ENCODE results near the gene GDF7. TPM values are rescaled to one million over a fixed set of nuclear protein-coding genes. Genes with fewer than 3 reads are reported as not detected.

GDF7 gene
- total and polyA plus RNA-seq, 2 of the 8 experiments (the other 6 are each of a cell fraction or from before 2014, with no cell fraction given) = 0.04 to 0.06 TPM

GRCh38 chr2:20698916-20699613 is 32.1 kb downstream of the GDF7 start:
- H4K91ac ChIP-seq (replicated peaks; ENCODE audit: insufficient read length, low read length) = no peak overlapping the region
- H2AK5ac ChIP-seq (ENCODE audit: low read depth, low read length) = no peak overlapping the region
- TF ChIP-seq KDM1A (IDR thresholded peaks at IDR 0.05; ENCODE audit: borderline replicate concordance, low read length) (no peak), TEAD4 (IDR thresholded peaks at IDR 0.05; ENCODE audit: low read depth, low read length) (no peak)
- TF ChIP-seq, protein P1, sequence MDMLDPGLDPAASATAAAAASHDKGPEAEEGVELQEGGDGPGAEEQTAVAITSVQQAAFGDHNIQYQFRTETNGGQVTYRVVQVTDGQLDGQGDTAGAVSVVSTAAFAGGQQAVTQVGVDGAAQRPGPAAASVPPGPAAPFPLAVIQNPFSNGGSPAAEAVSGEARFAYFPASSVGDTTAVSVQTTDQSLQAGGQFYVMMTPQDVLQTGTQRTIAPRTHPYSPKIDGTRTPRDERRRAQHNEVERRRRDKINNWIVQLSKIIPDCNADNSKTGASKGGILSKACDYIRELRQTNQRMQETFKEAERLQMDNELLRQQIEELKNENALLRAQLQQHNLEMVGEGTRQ (IDR thresholded peaks at IDR 0.05; ENCODE audit: low read length) = no peak
- H4K8ac ChIP-seq (ENCODE audit: extremely low read depth, insufficient read depth, low read length) = no peak overlapping the region
- H3K4me2 ChIP-seq (ENCODE audit: insufficient read depth in 1 of 2, low read depth in 2 of 2, low read length in 2 of 2) = no peak overlapping the region
- H4K5ac ChIP-seq (ENCODE audit: insufficient read length, low read depth, low read length) = no peak overlapping the region
- ChIA-PET POLR2A (ENCODE audit: partially characterized antibody) (no interaction called here), CTCF (ENCODE audit: partially characterized antibody) (interaction anchor here (0.7 to 5.1 kb wide), 8 partner anchors 9 to 38 kb away, joined by 3 to 35 read pairs (median 4); no protein-coding TSS in a partner anchor)
- H2AFZ ChIP-seq (ENCODE audit: low read length) = no peak overlapping the region
- H3K18ac ChIP-seq (ENCODE audit: extremely low read depth, low read length) = no peak overlapping the region
- no peak overlapping the region for H3K27ac ChIP-seq (ENCODE audit: low read depth, low read length)
- no peak overlapping the region for H3K56ac ChIP-seq (replicated peaks; ENCODE audit: insufficient read length, low read depth, low read length)
- DNase-seq (ENCODE audit: low read depth in 1 of 2, low spot score in 2 of 2) (no peak), FAIRE-seq (no peak)
- H3K4me3 ChIP-seq (ENCODE audit: extremely low read depth in 1 of 4, insufficient read depth in 2 of 4, low read depth in 3 of 4, low read length in 4 of 4) = no peak overlapping the region
- H2BK5ac ChIP-seq (ENCODE audit: low read depth, low read length) = no peak overlapping the region
- H2BK12ac ChIP-seq (ENCODE audit: low read depth, low read length) = no peak overlapping the region
- no peaks in the 10 kb centered on the region for H3K27me3 ChIP-seq (replicated peaks in 1 of 4; ENCODE audit: control insufficient read depth in 3 of 4, extremely low read depth in 1 of 4, insufficient read depth in 3 of 4, low read length in 3 of 4)
- H3K4me1 ChIP-seq (replicated peaks in 1 of 4; ENCODE audit: control insufficient read depth in 3 of 4, insufficient read depth in 4 of 4, low read length in 3 of 4) = no peaks in the 10 kb centered on the region
- no peaks in the 10 kb centered on the region for H3K79me1 ChIP-seq (ENCODE audit: low read depth, low read length)
- no peak overlapping the region for H2BK15ac ChIP-seq (ENCODE audit: low read length)
- no peaks in the 10 kb centered on the region for H4K20me1 ChIP-seq (replicated peaks in 1 of 2; ENCODE audit: control insufficient read depth in 1 of 2, insufficient read depth in 2 of 2, low read length in 2 of 2)
- H3K9me3 ChIP-seq (ENCODE audit: insufficient read depth in 2 of 2, low read depth in 1 of 2, low read length in 1 of 2) = no peaks in the 10 kb centered on the region
- H2BK20ac ChIP-seq (ENCODE audit: low read length) = no peak overlapping the region
- no peak overlapping the region for H3K23ac ChIP-seq (ENCODE audit: insufficient read length)
- H3K79me2 ChIP-seq (ENCODE audit: control insufficient read depth in 1 of 2, insufficient read depth in 2 of 2, low read length in 2 of 2) = no peaks in the 10 kb centered on the region
- no peaks in the 10 kb centered on the region; a peak in 1 of 8 replicates for H3K36me3 ChIP-seq (ENCODE audit: control insufficient read depth in 2 of 4, insufficient read depth in 4 of 4, low read length in 3 of 4)
- H3K23me2 ChIP-seq (ENCODE audit: low read depth, low read length) = no peaks in the 10 kb centered on the region
- H3K9ac ChIP-seq (replicated peaks in 1 of 4; ENCODE audit: extremely low read depth in 1 of 4, low read depth in 3 of 4, low read length in 3 of 4) = no peak overlapping the region
- H3K4ac ChIP-seq (replicated peaks; ENCODE audit: insufficient read length, low read depth, low read length) = no peak overlapping the region
- WGBS, 2 experiments (ENCODE audit: extremely low coverage in 1 of 2, insufficient coverage in 1 of 2, insufficient read length in 1 of 2, insufficient replicate concordance in 2 of 2, low coverage in 1 of 2, low lambda C conversion rate in 2 of 2, missing lambda C conversion rate in 1 of 2) = 90% methylated on average over 4 of the region's 4 CpGs; no CpG with 5 or more reads in 1 of the 2 experiments
- H2BK120ac ChIP-seq (replicated peaks; ENCODE audit: low read depth, low read length) = no peak overlapping the region
- no peak overlapping the region for H3K14ac ChIP-seq (ENCODE audit: insufficient read length)

Measured in H1 (cell line).